Stimulated activated effector memory CD8-positive, alpha-beta T cell treated with anti-CD3 and anti-CD28 coated beads, Interleukin-12 subunit alpha, Interleukin-12 subunit beta, amount 100 ng/mL, for 72 hours (primary cell): ENCODE measurements around the gene RCAN3.
"Not testable (repeated sequence)": the region's sequence is repeated elsewhere in the genome, so short reads cannot be mapped to it uniquely, and the experiment has no call there.

Experiments used
- ATAC-seq: fragments of 150-1000 bp; cut with Tn5 transposase; 2 replicates; pipeline ENCODE4 v1.10.0; 2021
- DNase-seq, 2 donors: peaks; one replicate each; pipeline ENCODE4 v3.0.0; 2021 to 2022; ENCODE audit warnings: low spot score in 2 of 2
- H3K27ac Mint-ChIP-seq: one replicate; pipeline ENCODE4 v1.8.0; 2022; ENCODE audit warnings: mild to moderate bottlenecking, mixed read lengths
- H3K36me3 Mint-ChIP-seq: one replicate; pipeline ENCODE4 v1.8.0; 2022; ENCODE audit warnings: mild to moderate bottlenecking, mixed read lengths
- H3K4me1 Mint-ChIP-seq: one replicate; pipeline ENCODE4 v1.8.0; 2022; ENCODE audit warnings: mixed read lengths
- H3K4me3 Mint-ChIP-seq: one replicate; pipeline ENCODE4 v1.8.0; 2022; ENCODE audit warnings: mild to moderate bottlenecking, mixed read lengths
- H3K9me3 Mint-ChIP-seq: one replicate; pipeline ENCODE4 v1.8.0; 2022; ENCODE audit warnings: mixed read lengths

The RCAN3 gene

GRCh38 chr1:24500448-24501048 lies 2.1 kb upstream of the RCAN3 start:
- Mint-ChIP-seq H3K9me3 (peaks cover 3% of the 10 kb centered on the region), H3K36me3 (peaks cover 6% of the 10 kb centered on the region), H3K4me3 (peak overlapping the region; percentile 75), H3K27ac (peak overlapping the region; percentile 87), H3K4me1 (peaks cover 56% of the 10 kb centered on the region)
- ATAC-seq = no peak
- DNase-seq = no peak

GRCh38 chr1:24501371-24502064 lies 1.1 kb upstream of the RCAN3 start:
- H3K4me1 Mint-ChIP-seq = peaks cover 64% of the 10 kb centered on the region
- H3K9me3 Mint-ChIP-seq = peaks cover 3% of the 10 kb centered on the region
- H3K4me3 Mint-ChIP-seq = peak overlapping the region; percentile 75
- no peak for ATAC-seq
- peak overlapping the region; percentile 87 for H3K27ac Mint-ChIP-seq
- H3K36me3 Mint-ChIP-seq = peaks cover 6% of the 10 kb centered on the region
- DNase-seq = peak in 1 of 2 donors; percentile 63

- Mint-ChIP-seq H3K4me1 (peaks cover 71% of the 10 kb centered on the region), H3K36me3 (peaks cover 6% of the 10 kb centered on the region), H3K4me3 (peak overlapping the region; percentile 75), H3K9me3 (peaks cover 3% of the 10 kb centered on the region), H3K27ac (peak overlapping the region; percentile 87)
- DNase-seq (peak; percentile 49 to 81), ATAC-seq (peak; percentile 77)
These were observed 449 bp upstream of the RCAN3 start for GRCh38 chr1:24502065-24502708.

GRCh38 chr1:24503059-24503751 lies 569 bp downstream of the RCAN3 start:
- Mint-ChIP-seq H3K36me3 (peaks cover 6% of the 10 kb centered on the region), H3K4me1 (peaks cover 76% of the 10 kb centered on the region), H3K4me3 (peak overlapping the region; percentile 90), H3K9me3 (peaks cover 3% of the 10 kb centered on the region), H3K27ac (peak overlapping the region; percentile 94)
- peak in 1 of 2 donors; percentile 70 for DNase-seq
- ATAC-seq = no peak

GRCh38 chr1:24503870-24504523 lies 1.4 kb downstream of the RCAN3 start:
- peak overlapping the region; percentile 94 for H3K27ac Mint-ChIP-seq
- H3K36me3 Mint-ChIP-seq = peaks cover 6% of the 10 kb centered on the region
- ATAC-seq (no peak), DNase-seq (no peak)
- peak overlapping the region; percentile 90 for H3K4me3 Mint-ChIP-seq
- peaks cover 72% of the 10 kb centered on the region for H3K4me1 Mint-ChIP-seq
- H3K9me3 Mint-ChIP-seq = peaks cover under 1% of the 10 kb centered on the region

GRCh38 chr1:24504560-24504959 lies 1.9 kb downstream of the RCAN3 start:
- DNase-seq (no peak), ATAC-seq (no peak)
- no peaks in the 10 kb centered on the region for H3K9me3 Mint-ChIP-seq
- H3K36me3 Mint-ChIP-seq = peaks cover 6% of the 10 kb centered on the region
- H3K27ac Mint-ChIP-seq = peak overlapping the region; percentile 94
- H3K4me1 Mint-ChIP-seq = peaks cover 66% of the 10 kb centered on the region
- peak overlapping the region; percentile 90 for H3K4me3 Mint-ChIP-seq

- no peaks in the 10 kb centered on the region for H3K9me3 Mint-ChIP-seq
- peaks cover 6% of the 10 kb centered on the region for H3K36me3 Mint-ChIP-seq
- peak overlapping the region; percentile 90 for H3K4me3 Mint-ChIP-seq
- no peak for DNase-seq
- ATAC-seq = no peak
- peak overlapping the region; percentile 56 for H3K27ac Mint-ChIP-seq
- peaks cover 66% of the 10 kb centered on the region for H3K4me1 Mint-ChIP-seq
These were observed 3.2 kb downstream of the RCAN3 start for GRCh38 chr1:24505816-24506215.

- Mint-ChIP-seq H3K4me3 (peak overlapping the region; percentile 90), H3K36me3 (peaks cover 6% of the 10 kb centered on the region), H3K27ac (peak overlapping the region; percentile 56), H3K4me1 (peaks cover 62% of the 10 kb centered on the region), H3K9me3 (no peaks in the 10 kb centered on the region)
- DNase-seq (no peak), ATAC-seq (no peak)
These were observed 4.2 kb downstream of the RCAN3 start for GRCh38 chr1:24506691-24507381.

- no peak for DNase-seq
- no peaks in the 10 kb centered on the region for H3K9me3 Mint-ChIP-seq
- H3K4me1 Mint-ChIP-seq = peaks cover 59% of the 10 kb centered on the region
- H3K4me3 Mint-ChIP-seq = peak overlapping the region; percentile 90
- H3K27ac Mint-ChIP-seq = peak overlapping the region; percentile 56
- peaks cover 6% of the 10 kb centered on the region for H3K36me3 Mint-ChIP-seq
- ATAC-seq = no peak
These were observed 4.8 kb downstream of the RCAN3 start for GRCh38 chr1:24507405-24507804.

- ATAC-seq = no peak
- Mint-ChIP-seq H3K9me3 (no peaks in the 10 kb centered on the region), H3K36me3 (no peaks in the 10 kb centered on the region), H3K4me1 (peaks cover 52% of the 10 kb centered on the region), H3K27ac (no peak overlapping the region), H3K4me3 (no peak overlapping the region)
- no peak for DNase-seq
These were observed 6.3 kb downstream of the RCAN3 start for GRCh38 chr1:24508911-24509310.

- DNase-seq (no peak), ATAC-seq (no peak)
- Mint-ChIP-seq H3K27ac (no peak overlapping the region), H3K9me3 (no peaks in the 10 kb centered on the region), H3K4me1 (peaks cover 21% of the 10 kb centered on the region), H3K4me3 (no peak overlapping the region), H3K36me3 (peaks cover 6% of the 10 kb centered on the region)
These were observed 11.1 kb downstream of the RCAN3 start for GRCh38 chr1:24513706-24514105.

- ATAC-seq (no peak), DNase-seq (no peak)
- Mint-ChIP-seq H3K27ac (no peak overlapping the region), H3K9me3 (no peaks in the 10 kb centered on the region), H3K4me3 (no peak overlapping the region), H3K36me3 (peaks cover 6% of the 10 kb centered on the region), H3K4me1 (peaks cover 21% of the 10 kb centered on the region)
These were observed 12.3 kb downstream of the RCAN3 start for GRCh38 chr1:24514946-24515345.

GRCh38 chr1:24515671-24516209 lies 13.1 kb downstream of the RCAN3 start:
- not testable (repeated sequence) for H3K4me3 Mint-ChIP-seq, ATAC-seq, DNase-seq, H3K27ac Mint-ChIP-seq, H3K36me3 Mint-ChIP-seq, H3K9me3 Mint-ChIP-seq
- peaks cover 14% of the 10 kb centered on the region for H3K4me1 Mint-ChIP-seq

- Mint-ChIP-seq H3K4me1 (peaks cover 11% of the 10 kb centered on the region), H3K36me3 (peaks cover 6% of the 10 kb centered on the region), H3K9me3 (no peaks in the 10 kb centered on the region), H3K27ac (no peak overlapping the region), H3K4me3 (no peak overlapping the region)
- no peak for ATAC-seq
- DNase-seq = no peak
These were observed 13.9 kb downstream of the RCAN3 start for GRCh38 chr1:24516506-24516905.
